ENCODE data around the gene SND1.

Gene SND1

DNA sequence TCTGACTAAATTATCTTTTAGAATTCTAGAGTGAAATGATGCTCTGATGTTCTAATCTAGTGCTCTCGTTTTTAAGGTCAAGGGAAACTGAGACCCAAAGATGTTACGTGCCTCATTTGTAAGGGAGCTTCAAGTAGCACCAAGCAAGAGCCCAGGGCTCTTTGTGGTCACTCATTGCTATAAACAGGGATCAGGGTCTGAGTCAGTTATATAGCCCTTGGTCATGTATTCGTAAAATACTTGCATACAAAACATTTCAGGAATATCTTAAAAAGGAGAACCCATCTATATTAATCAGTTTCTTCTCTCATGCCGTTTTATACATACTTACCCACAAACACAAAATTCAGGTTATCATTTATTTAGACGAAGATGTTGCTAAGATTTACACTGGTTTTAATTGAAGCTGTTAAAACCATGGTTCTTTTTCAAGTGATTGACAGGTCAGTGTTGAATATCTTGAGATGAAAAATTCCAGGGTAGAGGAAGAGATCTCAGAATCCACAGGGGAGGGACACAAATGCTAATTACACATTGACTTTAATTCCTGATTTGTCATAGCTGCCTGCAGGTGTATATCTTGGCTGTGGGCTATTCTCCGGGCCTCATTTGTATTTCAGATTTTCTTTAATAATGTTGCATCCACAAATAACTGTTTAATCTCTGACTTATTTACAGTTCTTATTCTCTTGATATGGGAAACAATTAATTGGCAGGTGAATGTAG, 188.4 kb downstream of the SND1 start:
- no peaks in the 10 kb centered on the region for H3K9me2 ChIP-seq (replicated peaks; ENCODE audit: insufficient read depth, low read length)
- TF ChIP-seq CTCF (IDR thresholded peaks at IDR 0.05; ENCODE audit: insufficient read depth, low read length, poor library complexity, severe bottlenecking) (no peak), EZH2phosphoT487 (conservative IDR thresholded peaks at IDR 0.05; ENCODE audit: low read length) (no peak)
- H3K36me3 ChIP-seq (ENCODE audit: low read length), result peaks cover 29% of the 10 kb centered on the region
- no peak overlapping the region for H3K4me2 ChIP-seq (ENCODE audit: low read depth, low read length, poor library complexity, severe bottlenecking)
- no peaks in the 10 kb centered on the region for H3K27me3 ChIP-seq (ENCODE audit: low read length)
- H3K9me3 ChIP-seq (ENCODE audit: insufficient read depth, low read length), result no peaks in the 10 kb centered on the region
- H3K27ac ChIP-seq (ENCODE audit: low read depth, low read length), result no peak overlapping the region
- H3K79me2 ChIP-seq (ENCODE audit: insufficient read depth, low read length), result peaks cover 3% of the 10 kb centered on the region
- H4K20me1 ChIP-seq (ENCODE audit: low read depth, low read length), result no peaks in the 10 kb centered on the region
- H3K9ac ChIP-seq (ENCODE audit: low read length), result no peak overlapping the region
- H3F3A ChIP-seq (ENCODE audit: insufficient read depth), result no peaks in the 10 kb centered on the region
- H2AFZ ChIP-seq (ENCODE audit: low read depth, low read length, severe bottlenecking), result no peak overlapping the region
- no peak overlapping the region for H3K4me3 ChIP-seq (ENCODE audit: insufficient read depth, low read length, poor library complexity, severe bottlenecking)

- H3K9ac ChIP-seq (ENCODE audit: low read length), result no peak overlapping the region
- H4K20me1 ChIP-seq (ENCODE audit: low read depth, low read length), result no peaks in the 10 kb centered on the region
- H3K9me2 ChIP-seq (replicated peaks; ENCODE audit: insufficient read depth, low read length), result no peaks in the 10 kb centered on the region
- no peak overlapping the region for H2AFZ ChIP-seq (ENCODE audit: low read depth, low read length, severe bottlenecking)
- H3F3A ChIP-seq (ENCODE audit: insufficient read depth), result no peaks in the 10 kb centered on the region
- H3K79me2 ChIP-seq (ENCODE audit: insufficient read depth, low read length), result peaks cover 3% of the 10 kb centered on the region
- H3K27ac ChIP-seq (ENCODE audit: low read depth, low read length), result no peak overlapping the region
- H3K36me3 ChIP-seq (ENCODE audit: low read length), result peaks cover 15% of the 10 kb centered on the region
- H3K9me3 ChIP-seq (ENCODE audit: insufficient read depth, low read length), result no peaks in the 10 kb centered on the region
- no peaks in the 10 kb centered on the region for H3K27me3 ChIP-seq (ENCODE audit: low read length)
- H3K4me2 ChIP-seq (ENCODE audit: low read depth, low read length, poor library complexity, severe bottlenecking), result no peak overlapping the region
- TF ChIP-seq EZH2phosphoT487 (conservative IDR thresholded peaks at IDR 0.05; ENCODE audit: low read length), result no peak
- TF ChIP-seq CTCF (IDR thresholded peaks at IDR 0.05; ENCODE audit: insufficient read depth, low read length, poor library complexity, severe bottlenecking), result no peak
- no peak overlapping the region for H3K4me3 ChIP-seq (ENCODE audit: insufficient read depth, low read length, poor library complexity, severe bottlenecking)
These were observed 192.2 kb downstream of the SND1 start for GRCh38 chr7:127844165-127844564.

DNA sequence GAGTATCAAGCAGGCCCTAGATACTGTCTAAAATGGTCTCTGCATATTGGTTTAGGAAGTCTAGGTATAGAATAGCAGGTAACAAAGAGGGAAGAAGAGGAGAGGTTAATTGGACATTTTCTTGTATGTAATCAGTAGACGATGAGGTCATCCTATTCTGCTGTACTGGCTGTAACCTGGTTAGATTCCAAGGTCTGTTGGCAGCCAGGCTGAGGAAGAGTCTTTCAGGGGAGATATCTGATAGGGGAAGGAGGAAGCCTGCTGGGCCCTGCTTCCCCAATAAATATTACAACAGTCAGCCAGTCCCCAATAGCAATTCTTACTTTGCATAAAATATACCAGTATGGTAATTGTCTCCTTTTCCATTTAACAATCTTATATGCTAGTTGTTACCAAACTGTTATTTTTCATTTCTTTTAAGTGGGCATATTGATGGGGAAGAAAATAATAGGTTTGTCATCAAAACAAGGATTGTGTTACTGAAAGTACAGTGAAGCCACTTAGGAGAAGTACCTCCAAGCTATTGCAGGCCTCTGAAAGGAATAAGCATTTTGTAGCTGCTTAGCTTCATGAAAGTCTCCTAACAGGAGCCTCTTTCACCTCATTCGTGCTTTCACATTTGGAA, 192.8 kb downstream of the SND1 start:
- Histone ChIP-seq H3K4me3 (ENCODE audit: insufficient read depth, low read length, poor library complexity, severe bottlenecking) (no peak overlapping the region), H3K27me3 (ENCODE audit: low read length) (no peaks in the 10 kb centered on the region), H3K79me2 (ENCODE audit: insufficient read depth, low read length) (peaks cover 3% of the 10 kb centered on the region; the same call in 1 of the 2 replicates), H4K20me1 (ENCODE audit: low read depth, low read length) (no peaks in the 10 kb centered on the region), H3K4me2 (ENCODE audit: low read depth, low read length, poor library complexity, severe bottlenecking) (no peak overlapping the region), H3K9me3 (ENCODE audit: insufficient read depth, low read length) (no peaks in the 10 kb centered on the region), H3K27ac (ENCODE audit: low read depth, low read length) (no peak overlapping the region), H3K36me3 (ENCODE audit: low read length) (peaks cover 15% of the 10 kb centered on the region), H3K9me2 (replicated peaks; ENCODE audit: insufficient read depth, low read length) (no peaks in the 10 kb centered on the region), H2AFZ (ENCODE audit: low read depth, low read length, severe bottlenecking) (no peak overlapping the region), H3K9ac (ENCODE audit: low read length) (no peak overlapping the region), H3F3A (ENCODE audit: insufficient read depth) (no peaks in the 10 kb centered on the region)
- TF ChIP-seq CTCF (IDR thresholded peaks at IDR 0.05; ENCODE audit: insufficient read depth, low read length, poor library complexity, severe bottlenecking) (no peak), EZH2phosphoT487 (conservative IDR thresholded peaks at IDR 0.05; ENCODE audit: low read length) (no peak)

Data from SU-DHL-6 (cell line).